HCT116 (cell line): Measurements from ENCODE around the gene FGGY. TPM values are rescaled to one million over a fixed set of nuclear protein-coding genes. Genes with fewer than 3 reads are reported as not detected.

Experiments
- ATAC-seq: fragments of 200-7000 bp; cut with Tn5 transposase; 2 replicates; pipeline ENCODE4 v1.9.1; 2020; ENCODE audit warnings: mild to moderate bottlenecking, moderate library complexity
- BruUV-seq: library from RNA; stranded (reverse); fragments of 400-500 nt; replicated peaks from 2 replicates; lab custom pipeline; 2021; lab: Mats Ljungman, UMichigan
- CTCF ChIA-PET: fragments of 300-600 bp; sonication (Branson Sonifier 250); formaldehyde crosslinking; loops from one replicate; lab custom pipeline; 2021; ENCODE audit warnings: antibody characterized with exemption; lab: Charles Lee
- POLR2A ChIA-PET: fragments of 300-600, 350-600 bp; sonication (Branson Sonifier 250); formaldehyde crosslinking; loops from one replicate; lab custom pipeline; 2021; ENCODE audit warnings: antibody characterized with exemption; lab: Charles Lee
- RAD21 ChIA-PET, 2 experiments: fragments of 300-600 bp; sonication (Branson Sonifier 250); formaldehyde crosslinking; loops; one replicate each; lab custom pipeline; 2023; ENCODE audit warnings: low total read pairs in 2 of 2; ENCODE audit not compliant: uncharacterized antibody in 2 of 2, unreplicated experiment in 2 of 2, low non-redundant PET in 1 of 2; lab: Charles Lee
- DNase-seq: peaks from one replicate; pipeline ENCODE4 v3.0.0-alpha.2; 2010; ENCODE audit warnings: low read depth, low spot score
- H2AFZ ChIP-seq: fragments of 200-600 bp; shearing (Covaris generic), sonication (generic); 2 replicates; pipeline ENCODE4 v1.6.1; 2017; ENCODE audit warnings: low read depth, mixed run types, mixed read lengths, antibody characterized with exemption, low read length; ENCODE audit not compliant: poor library complexity, severe bottlenecking
- H3K27ac ChIP-seq: 2 replicates; pipeline ENCODE4 v1.5.1; 2012; ENCODE audit warnings: low read depth, low read length
- H3K27me3 ChIP-seq: fragments of 200-600 bp; sonication (generic); 2 replicates; pipeline ENCODE4 v1.6.1; 2016; ENCODE audit warnings: mixed run types, low read length, mixed read lengths; ENCODE audit not compliant: insufficient read depth
- H3K36me3 ChIP-seq, 2 experiments: fragments of 200-500 bp in 1 of 2; fragments of 200-600 bp in 1 of 2; sonication (Bioruptor generic) in 1 of 2; sonication (generic) in 1 of 2; 2 replicates each; pipeline versions ENCODE4 v1.5.1 to v1.6.1; 2014 to 2016; ENCODE audit warnings: low read length in 2 of 2, inconsistent platforms in 1 of 2, mixed read lengths in 1 of 2, mixed run types in 1 of 2; ENCODE audit not compliant: insufficient read depth in 2 of 2, control insufficient read depth in 1 of 2
- H3K4me1 ChIP-seq, 2 experiments: fragments of 200-600 bp in 1 of 2; sonication (generic) in 1 of 2; 2 replicates each; pipeline versions ENCODE4 v1.5.1 to v1.6.1; 2012 to 2017; ENCODE audit warnings: low read length in 2 of 2, inconsistent platforms in 1 of 2, mild to moderate bottlenecking in 1 of 2, mixed read lengths in 1 of 2, mixed run types in 1 of 2, moderate library complexity in 1 of 2; ENCODE audit not compliant: insufficient read depth in 2 of 2, control insufficient read depth in 1 of 2
- H3K4me2 ChIP-seq: fragments of 200-600 bp; sonication (generic); 2 replicates; pipeline ENCODE4 v1.6.1; 2017; ENCODE audit warnings: mixed run types, low read length, mixed read lengths
- H3K4me3 ChIP-seq, 2 experiments: fragments of 200-600 bp in 1 of 2; sonication (generic) in 1 of 2; replicated peaks in 1 of 2; 2 replicates each; pipeline ENCODE4 v1.5.1; 2011 to 2016; ENCODE audit warnings: low read length in 2 of 2, control low read depth in 1 of 2, low read depth in 1 of 2, mild to moderate bottlenecking in 1 of 2, mixed read lengths in 1 of 2, mixed run types in 1 of 2
- H3K79me2 ChIP-seq: fragments of 200-600 bp; sonication (generic); 2 replicates; pipeline ENCODE4 v1.6.1; 2017; ENCODE audit warnings: mild to moderate bottlenecking, mixed run types, low read length, moderate library complexity, mixed read lengths; ENCODE audit not compliant: insufficient read depth
- H3K9ac ChIP-seq: fragments of 200-600 bp; sonication (generic); 2 replicates; pipeline ENCODE4 v1.6.1; 2016; ENCODE audit warnings: low read length, mixed read lengths
- H3K9me2 ChIP-seq: fragments of 200-600 bp; sonication (generic), shearing (Covaris generic); 2 replicates; pipeline ENCODE4 v1.6.1; 2017; ENCODE audit warnings: mixed run types, mild to moderate bottlenecking, moderate library complexity; ENCODE audit not compliant: insufficient read depth
- H3K9me3 ChIP-seq, 2 experiments: fragments of 200-500 bp in 1 of 2; fragments of 200-600 bp in 1 of 2; sonication (Bioruptor generic) in 1 of 2; sonication (generic) in 1 of 2; 2 replicates each; pipeline ENCODE4 v1.6.1; 2014 to 2017; ENCODE audit warnings: low read length in 2 of 2, mixed read lengths in 2 of 2, inconsistent platforms in 1 of 2, low read depth in 1 of 2, mild to moderate bottlenecking in 1 of 2, mixed run types in 1 of 2, moderate library complexity in 1 of 2; ENCODE audit not compliant: control insufficient read depth in 1 of 2, insufficient read depth in 1 of 2
- H4K20me1 ChIP-seq: fragments of 200-600 bp; sonication (generic), shearing (Covaris generic); 2 replicates; pipeline ENCODE4 v1.6.1; 2017; ENCODE audit warnings: mixed run types, mild to moderate bottlenecking, moderate library complexity; ENCODE audit not compliant: insufficient read depth
- ATF3 ChIP-seq: IDR thresholded peaks from 2 replicates; pipeline ENCODE4 v1.6.1; 2012
- CEBPB ChIP-seq: IDR thresholded peaks from 2 replicates; pipeline ENCODE4 v1.6.1; 2012; ENCODE audit warnings: low read depth
- CTCF ChIP-seq, 3 experiments: fragments of 200-600 bp in 1 of 3; sonication (generic) in 1 of 3; IDR thresholded peaks in 2 of 3; conservative IDR thresholded peaks in 1 of 3; 2 replicates each; pipeline ENCODE4 v1.5.1; 2012 to 2017; ENCODE audit warnings: low read depth in 2 of 3, low read length in 2 of 3, antibody characterized with exemption in 1 of 3, borderline replicate concordance in 1 of 3, control low read depth in 1 of 3, mild to moderate bottlenecking in 1 of 3, mixed read lengths in 1 of 3, mixed run types in 1 of 3, moderate library complexity in 1 of 3; ENCODE audit not compliant: insufficient read depth in 1 of 3
- EGR1 ChIP-seq: IDR thresholded peaks from 2 replicates; pipeline ENCODE4 v1.6.1; 2012; ENCODE audit warnings: low read depth
- ELF1 ChIP-seq: IDR thresholded peaks from 2 replicates; pipeline ENCODE4 v1.6.1; 2012; ENCODE audit warnings: low read depth, borderline replicate concordance
- EZH2 ChIP-seq: fragments of 200-600 bp; sonication (generic); IDR thresholded peaks from 2 replicates; pipeline ENCODE4 v1.6.1; 2017; ENCODE audit warnings: antibody characterized with exemption, mixed run types
- EZH2phosphoT487 ChIP-seq: fragments of 200-600 bp; IDR thresholded peaks from 2 replicates; pipeline ENCODE4 v1.6.1; 2018; ENCODE audit warnings: antibody characterized with exemption, borderline replicate concordance
- FOSL1 ChIP-seq: IDR thresholded peaks from 2 replicates; pipeline ENCODE4 v1.6.1; 2012; ENCODE audit warnings: low read depth
- JUND ChIP-seq: IDR thresholded peaks from 2 replicates; pipeline ENCODE4 v1.6.1; 2012
- POLR2AphosphoS5 ChIP-seq: IDR thresholded peaks from 2 replicates; pipeline ENCODE4 v1.6.1; 2011; ENCODE audit warnings: mild to moderate bottlenecking, low read depth, low read length, moderate library complexity
- REST ChIP-seq: IDR thresholded peaks from 2 replicates; pipeline ENCODE4 v1.6.1; 2012; ENCODE audit warnings: low read depth
- SIN3A ChIP-seq: IDR thresholded peaks from 2 replicates; pipeline ENCODE4 v1.6.1; 2012; ENCODE audit warnings: low read depth
- SP1 ChIP-seq: IDR thresholded peaks from 2 replicates; pipeline ENCODE4 v1.6.1; 2012; ENCODE audit warnings: low read depth
- SRF ChIP-seq: IDR thresholded peaks from 2 replicates; pipeline ENCODE4 v1.6.1; 2012; ENCODE audit warnings: low read depth
- TCF7L2 ChIP-seq: IDR thresholded peaks from 2 replicates; pipeline ENCODE4 v1.7.0; 2011; ENCODE audit warnings: borderline replicate concordance, inconsistent platforms; ENCODE audit not compliant: insufficient read depth, insufficient read length; ENCODE audit errors: extremely low read depth
- ZFX ChIP-seq: fragments of 450-650 bp; IDR thresholded peaks from 2 replicates; pipeline ENCODE4 v1.6.1; 2017
- ZNF274 ChIP-seq: fragments of 200-500 bp; sonication (Bioruptor generic); IDR thresholded peaks from 2 replicates; pipeline ENCODE4 v1.6.1; 2014; ENCODE audit warnings: mild to moderate bottlenecking, low read depth, low read length, inconsistent platforms
- intact Hi-C: fragments of 100-400 bp; cut with micrococcal nuclease; formaldehyde crosslinking; loops from 2 replicates; pipeline ENCODE4 v1.10.0; 2022
- total RNA-seq: library from RNA; stranded (reverse); gene quantifications from one replicate; pipeline ENCODE4 v1.2.1, GENCODE V29; 2021; ENCODE audit not compliant: unreplicated experiment
- TF ChIP-seq, protein P1 (sequence below): IDR thresholded peaks from 2 replicates; pipeline ENCODE4 v1.6.1; 2011; ENCODE audit warnings: mild to moderate bottlenecking, low read length, moderate library complexity; ENCODE audit not compliant: insufficient replicate concordance; ENCODE audit errors: extremely low read depth
- TF ChIP-seq, protein P2 (sequence below): IDR thresholded peaks from 2 replicates; pipeline ENCODE4 v1.6.1; 2012

FGGY gene
- total RNA-seq, 1 experiment from 2014 or later = 10.6 TPM

GRCh38 chr1:59595774-59596173 lies 298.9 kb downstream of the FGGY start:
- DNase-seq (no peak), ATAC-seq (no peak)
- no peak overlapping the region for H3K4me2 ChIP-seq
- ChIA-PET RAD21 (no interaction called here), POLR2A (no interaction called here), CTCF (no interaction called here)
- H3K27ac ChIP-seq = no peak overlapping the region
- no peak overlapping the region for H3K4me3 ChIP-seq
- no peak overlapping the region for H3K9ac ChIP-seq
- no peaks in the 10 kb centered on the region for H3K79me2 ChIP-seq
- H3K27me3 ChIP-seq = no peaks in the 10 kb centered on the region
- H3K36me3 ChIP-seq = no peaks in the 10 kb centered on the region
- no peaks in the 10 kb centered on the region for H3K9me3 ChIP-seq
- no TSS peak for BruUV-seq
- no peak for TF ChIP-seq ZNF274
- TF ChIP-seq ELF1 = no peak
- no peak for TF ChIP-seq SIN3A
- no peak for TF ChIP-seq SRF
- TF ChIP-seq, protein P1, sequence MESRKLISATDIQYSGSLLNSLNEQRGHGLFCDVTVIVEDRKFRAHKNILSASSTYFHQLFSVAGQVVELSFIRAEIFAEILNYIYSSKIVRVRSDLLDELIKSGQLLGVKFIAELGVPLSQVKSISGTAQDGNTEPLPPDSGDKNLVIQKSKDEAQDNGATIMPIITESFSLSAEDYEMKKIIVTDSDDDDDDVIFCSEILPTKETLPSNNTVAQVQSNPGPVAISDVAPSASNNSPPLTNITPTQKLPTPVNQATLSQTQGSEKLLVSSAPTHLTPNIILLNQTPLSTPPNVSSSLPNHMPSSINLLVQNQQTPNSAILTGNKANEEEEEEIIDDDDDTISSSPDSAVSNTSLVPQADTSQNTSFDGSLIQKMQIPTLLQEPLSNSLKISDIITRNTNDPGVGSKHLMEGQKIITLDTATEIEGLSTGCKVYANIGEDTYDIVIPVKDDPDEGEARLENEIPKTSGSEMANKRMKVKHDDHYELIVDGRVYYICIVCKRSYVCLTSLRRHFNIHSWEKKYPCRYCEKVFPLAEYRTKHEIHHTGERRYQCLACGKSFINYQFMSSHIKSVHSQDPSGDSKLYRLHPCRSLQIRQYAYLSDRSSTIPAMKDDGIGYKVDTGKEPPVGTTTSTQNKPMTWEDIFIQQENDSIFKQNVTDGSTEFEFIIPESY = no peak
- no peak for TF ChIP-seq CTCF (IDR thresholded peaks at IDR 0.05 in 2 of 3, conservative IDR thresholded peaks at IDR 0.05 in 1 of 3; ENCODE audit: borderline replicate concordance in 1 of 3, insufficient read depth in 1 of 3, low read depth in 2 of 3, low read length in 2 of 3)
- TF ChIP-seq EZH2 = no peak
- TF ChIP-seq, protein P2, sequence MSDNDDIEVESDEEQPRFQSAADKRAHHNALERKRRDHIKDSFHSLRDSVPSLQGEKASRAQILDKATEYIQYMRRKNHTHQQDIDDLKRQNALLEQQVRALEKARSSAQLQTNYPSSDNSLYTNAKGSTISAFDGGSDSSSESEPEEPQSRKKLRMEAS = no peak
- TF ChIP-seq ZFX = no peak
- TF ChIP-seq CEBPB = no peak
- no peak for TF ChIP-seq EGR1
- no peak for TF ChIP-seq EZH2phosphoT487
- TF ChIP-seq FOSL1 = no peak
- TF ChIP-seq SP1 = no peak
- no peak for TF ChIP-seq TCF7L2
- no peak for TF ChIP-seq REST
- no peak for TF ChIP-seq POLR2AphosphoS5
- no peak for TF ChIP-seq JUND
- TF ChIP-seq ATF3 = no peak
- H4K20me1 ChIP-seq = no peaks in the 10 kb centered on the region
- peaks cover 0 to 4% of the 10 kb centered on the region in 2 experiments; a peak in 1 of 4 replicates for H3K4me1 ChIP-seq
- intact Hi-C loops = no loop called here
- no peaks in the 10 kb centered on the region for H3K9me2 ChIP-seq
- no peak overlapping the region for H2AFZ ChIP-seq
